K562 (cell line): Measurements from ENCODE around the gene OCA2. TPM values are rescaled to one million over a fixed set of nuclear protein-coding genes. Genes with fewer than 3 reads are reported as not detected.

Experiments
- ATAC-seq: fragments of 200-7000 bp; cut with Tn5 transposase; 3 replicates; pipeline ENCODE4 v1.9.1; 2020; ENCODE audit warnings: moderate library complexity
- BruUV-seq: library from RNA; stranded (reverse); fragments of 400-500 nt; replicated peaks from 2 replicates; lab custom pipeline; 2021; lab: Mats Ljungman, UMichigan
- CTCF ChIA-PET: fragments of 300-600 bp; formaldehyde crosslinking; extraction: SDS; loops from one replicate; lab custom pipeline; 2021; ENCODE audit warnings: low intra/inter-chr PET ratio; lab: Yijun Ruan, JAX
- POLR2A ChIA-PET: fragments of 300-600, 350-650 bp; sonication (Branson Sonifier 250); formaldehyde crosslinking; extraction: SDS; loops from one replicate; lab custom pipeline; 2021; ENCODE audit warnings: antibody characterized with exemption, inconsistent platforms; lab: Yijun Ruan, JAX
- DNase-seq, 4 experiments: peaks; one replicate each; pipeline versions ENCODE4 v3.0.0 to v3.0.0-alpha.2; 2011 to 2018; ENCODE audit warnings: low spot score in 3 of 4, mixed read lengths in 3 of 4; ENCODE audit errors: extremely low read depth in 1 of 4
- FAIRE-seq: peaks from 2 replicates; lab custom pipeline; 2011; peaks lifted over from hg19 to GRCh38; lab: Jason Lieb, UNC
- H2AFZ ChIP-seq: 2 replicates; pipeline ENCODE4 v1.6.0; 2011; ENCODE audit warnings: low read depth, low read length, control low read depth, inconsistent platforms
- H3K27ac ChIP-seq: fragments of 200-600 bp; 3 replicates; pipeline ENCODE4 v1.8.0; 2011; ENCODE audit warnings: low read depth, mild to moderate bottlenecking, control low read depth, inconsistent platforms, low read length, moderate library complexity, mixed read lengths; ENCODE audit errors: extremely low read depth
- H3K27me3 ChIP-seq, 2 experiments: fragments of 300-600 bp in 1 of 2; 2 replicates in 1 of 2; 3 replicates in 1 of 2; pipeline versions ENCODE4 v1.6.0 to v1.8.0; 2011; ENCODE audit warnings: inconsistent platforms in 2 of 2, low read length in 2 of 2, mild to moderate bottlenecking in 1 of 2, mixed read lengths in 1 of 2, moderate library complexity in 1 of 2; ENCODE audit not compliant: control insufficient read depth in 2 of 2, insufficient read depth in 2 of 2
- H3K36me3 ChIP-seq: fragments of 300-600 bp; 3 replicates; pipeline ENCODE4 v1.8.0; 2011; ENCODE audit warnings: mild to moderate bottlenecking, low read length, inconsistent platforms; ENCODE audit not compliant: control insufficient read depth, insufficient read depth
- H3K4me1 ChIP-seq, 2 experiments: fragments of 200-600 bp in 1 of 2; replicated peaks in 1 of 2; 2 replicates in 1 of 2; 3 replicates in 1 of 2; pipeline versions ENCODE4 v1.5.1 to v1.8.0; 2011; ENCODE audit warnings: inconsistent platforms in 2 of 2, low read length in 2 of 2, mild to moderate bottlenecking in 1 of 2, mixed read lengths in 1 of 2, moderate library complexity in 1 of 2; ENCODE audit not compliant: control insufficient read depth in 2 of 2, insufficient read depth in 2 of 2
- H3K4me2 ChIP-seq: 2 replicates; pipeline ENCODE4 v1.6.1; 2011; ENCODE audit warnings: low read length, control low read depth, inconsistent platforms, mixed read lengths; ENCODE audit not compliant: insufficient read depth
- H3K4me3 ChIP-seq: fragments of 200-600 bp; sonication (generic), shearing (Covaris generic); 2 replicates; pipeline ENCODE4 v1.5.1; 2016; ENCODE audit warnings: control low read depth, inconsistent platforms
- H3K79me2 ChIP-seq: fragments of 200-600 bp; 3 replicates; pipeline ENCODE4 v1.8.0; 2011; ENCODE audit warnings: low read length, inconsistent platforms; ENCODE audit not compliant: control insufficient read depth, insufficient read depth
- H3K9ac ChIP-seq, 2 experiments: 2 replicates each; pipeline versions ENCODE4 v1.6.0 to v1.6.1; 2011; ENCODE audit warnings: low read depth in 2 of 2, low read length in 2 of 2, control low read depth in 1 of 2, inconsistent platforms in 1 of 2, mild to moderate bottlenecking in 1 of 2, mixed read lengths in 1 of 2; ENCODE audit not compliant: insufficient read depth in 1 of 2
- H3K9me1 ChIP-seq: one replicate; pipeline ENCODE4 v1.6.0; 2011; ENCODE audit warnings: inconsistent platforms, mild to moderate bottlenecking, low read length, moderate library complexity; ENCODE audit not compliant: control insufficient read depth, insufficient read depth
- H3K9me3 ChIP-seq: replicated peaks from 2 replicates; pipeline ENCODE4 v1.5.1; 2011; ENCODE audit warnings: low read depth, low read length, inconsistent platforms; ENCODE audit not compliant: control insufficient read depth, insufficient read depth
- H4K20me1 ChIP-seq: replicated peaks from 2 replicates; pipeline ENCODE4 v1.6.1; 2011; ENCODE audit warnings: low read length, inconsistent platforms, mixed read lengths; ENCODE audit not compliant: control insufficient read depth, insufficient read depth
- C11orf30 ChIP-seq: fragments of 450-650 bp; IDR thresholded peaks from 2 replicates; pipeline ENCODE4 v1.6.1; 2016; ENCODE audit warnings: low read depth, mild to moderate bottlenecking
- CBX2 ChIP-seq: fragments of 200-600 bp; sonication (generic); IDR thresholded peaks from one replicate; pipeline ENCODE4 v1.6.1; 2012; ENCODE audit warnings: mild to moderate bottlenecking, low read length, inconsistent platforms; ENCODE audit not compliant: insufficient read depth, poor library complexity, severe bottlenecking
- CREB3L1 ChIP-seq: fragments of 450-650 bp; IDR thresholded peaks from 2 replicates; pipeline ENCODE4 v1.6.1; 2014; ENCODE audit warnings: low read depth, mild to moderate bottlenecking, moderate library complexity, borderline replicate concordance
- FOSL1 ChIP-seq: fragments of 200-800 bp; sonication (Bioruptor generic); conservative IDR thresholded peaks from 2 replicates; pipeline ENCODE4 v1.6.1; 2016; ENCODE audit warnings: missing genetic modification characterization, missing compliant biosample characterization
- PTRF ChIP-seq: fragments of 450-650 bp; IDR thresholded peaks from 2 replicates; pipeline ENCODE4 v1.6.1; 2016; ENCODE audit warnings: mild to moderate bottlenecking, missing genetic modification characterization, missing compliant biosample characterization
- SNAPC5 ChIP-seq: fragments of 250-450 bp; sonication (Bioruptor Pico); IDR thresholded peaks from 2 replicates; pipeline ENCODE4 v1.8.0; 2021; ENCODE audit warnings: moderate library complexity, mild to moderate bottlenecking, inconsistent platforms
- YY1 ChIP-seq, 3 experiments: IDR thresholded peaks; 2 replicates each; pipeline ENCODE4 v1.6.1; 2011; ENCODE audit warnings: low read length in 2 of 3, mild to moderate bottlenecking in 2 of 3, moderate library complexity in 2 of 3, borderline replicate concordance in 1 of 3, control low read depth in 1 of 3, low read depth in 1 of 3; ENCODE audit not compliant: insufficient read depth in 3 of 3, insufficient replicate concordance in 2 of 3, control insufficient read depth in 1 of 3, insufficient read length in 1 of 3; ENCODE audit errors: extremely low read depth in 1 of 3
- ZBTB11 ChIP-seq, 3 experiments: fragments of 200-800 bp in 1 of 3; fragments of 250-450 bp in 1 of 3; fragments of 450-650 bp in 1 of 3; sonication (Bioruptor Pico) in 1 of 3; sonication (Bioruptor generic) in 1 of 3; formaldehyde crosslinking in 1 of 3; IDR thresholded peaks; 2 replicates each; pipeline versions ENCODE4 v1.6.1 to v1.8.0; 2016 to 2022; ENCODE audit warnings: mild to moderate bottlenecking in 2 of 3, missing genetic modification characterization in 2 of 3, missing compliant biosample characterization in 1 of 3, moderate library complexity in 1 of 3
- ZC3H4 ChIP-seq: sonication (generic); formaldehyde crosslinking; IDR thresholded peaks from 2 replicates; pipeline ENCODE4 v1.9.0; 2021; ENCODE audit warnings: missing genetic modification reagents, borderline replicate concordance
- ZFP1 ChIP-seq: fragments of 450-650 bp; formaldehyde crosslinking; IDR thresholded peaks from 2 replicates; pipeline ENCODE4 v1.4.0; 2020; ENCODE audit warnings: mild to moderate bottlenecking, mixed read lengths
- ZNF3 ChIP-seq: fragments of 250-450 bp; sonication (Bioruptor Pico); IDR thresholded peaks from 2 replicates; pipeline ENCODE4 v1.5.0; 2021; ENCODE audit warnings: mild to moderate bottlenecking, moderate library complexity
- ZNF57 ChIP-seq: fragments of 450-650 bp; formaldehyde crosslinking; IDR thresholded peaks from 2 replicates; pipeline ENCODE4 v1.4.0; 2020; ENCODE audit warnings: mild to moderate bottlenecking, moderate library complexity
- WGBS: fragments of 100-300 bp; shearing (Covaris generic); methylation state at CpG from one replicate; pipeline ENCODE4 v1.1.6; 2016; ENCODE audit warnings: low coverage, mixed read lengths; ENCODE audit not compliant: insufficient coverage; ENCODE audit errors: missing lambda C conversion rate; 5-methylcytosine and 5-hydroxymethylcytosine counted together
- in situ Hi-C: fragments of 300-500 bp; cut with MboI; formaldehyde crosslinking; loops from 4 replicates; pipeline ENCODE4 v1.15.0; 2018; ENCODE audit warnings: inconsistent platforms, mixed read lengths
- intact Hi-C: fragments of 100-400 bp; cut with micrococcal nuclease; formaldehyde crosslinking; loops from 2 replicates; pipeline ENCODE4 v1.14.2; 2022
- polyA plus RNA-seq, 8 experiments: library from polyadenylated mRNA; depleted of rRNA in 4 of 8; stranded (reverse) in 5 of 8; unstranded in 3 of 8; fragments of >200 nt; fragmentation: Nextera tagmentation in 2 of 8; fragmentation: Illumina TruSeq in 1 of 8; extraction: Ambion mirVana in 2 of 8; extraction: Trizol in 1 of 8; gene quantifications; 2 replicates each; pipeline versions ENCODE4 v1.2.1 to v1.2.3, GENCODE V29; 2011 to 2014; ENCODE audit warnings: inconsistent platforms in 1 of 8, missing spikeins in 1 of 8
- total RNA-seq, 7 experiments: library from RNA; depleted of rRNA in 6 of 7; stranded (reverse); fragments of >200 nt in 6 of 7; fragmentation: Illumina TruSeq in 2 of 7; extraction: Trizol in 2 of 7; gene quantifications; 2 replicates each; pipeline versions ENCODE4 v1.2.1 to v1.2.3, GENCODE V29; 2011 to 2021; ENCODE audit warnings: low replicate concordance in 1 of 7

Gene OCA2
- total and polyA plus RNA-seq, 9 of the 15 experiments (the other 6 are each of a cell fraction or from before 2014, with no cell fraction given) = 0.07 to 0.59 (median 0.17) TPM; not detected in 1

GRCh38 chr15:28030801-28031200 is 68.3 kb downstream of the OCA2 start:
- Histone ChIP-seq H2AFZ (no peak overlapping the region), H3K4me2 (no peak overlapping the region), H3K27me3 (peaks cover 0 to 10% of the 10 kb centered on the region in 2 experiments; a peak in 1 of 5 replicates), H3K36me3 (no peaks in the 10 kb centered on the region), H3K9ac (no peak overlapping the region), H3K9me1 (no peaks in the 10 kb centered on the region), H3K9me3 (no peaks in the 10 kb centered on the region; the same call in 1 of the 2 replicates), H4K20me1 (no peaks in the 10 kb centered on the region), H3K4me1 (peaks cover 0 to 6% of the 10 kb centered on the region in 2 experiments; a peak in 2 of 5 replicates), H3K27ac (no peak overlapping the region), H3K4me3 (no peak overlapping the region), H3K79me2 (no peaks in the 10 kb centered on the region)
- POLR2A ChIA-PET = interaction anchor here (0.6 kb wide), 1 partner anchor 444 kb away, joined by 3 read pairs; no protein-coding TSS in a partner anchor
- intact Hi-C loops = no loop called here
- CTCF ChIA-PET = no interaction called here
- DNase-seq (no peak), ATAC-seq (no peak), FAIRE-seq (no peak)
- BruUV-seq = no TSS peak
- TF ChIP-seq ZC3H4 = no peak
- no peak for TF ChIP-seq ZBTB11 (CRISPR knock-in tag; IDR thresholded peaks at IDR 0.05)
- TF ChIP-seq FOSL1 (tag) = no peak
- TF ChIP-seq YY1 (IDR thresholded peaks at IDR 0.05; ENCODE audit: borderline replicate concordance in 1 of 3, control insufficient read depth in 1 of 3, extremely low read depth in 1 of 3, insufficient read depth in 3 of 3, insufficient read length in 1 of 3, insufficient replicate concordance in 2 of 3, low read depth in 1 of 3, low read length in 2 of 3) = no peak
- TF ChIP-seq ZNF3 = no peak
- no peak for TF ChIP-seq ZFP1 (CRISPR knock-in tag)
- no peak for TF ChIP-seq PTRF
- no peak for TF ChIP-seq CBX2
- no peak for TF ChIP-seq CREB3L1
- no peak for TF ChIP-seq SNAPC5
- no peak for TF ChIP-seq C11orf30
- TF ChIP-seq ZNF57 (CRISPR knock-in tag) = no peak
- in situ Hi-C loops = loop anchor here (25.0 kb wide), 1 partner anchor 1144 kb away; no protein-coding TSS in a partner anchor
- 0% methylated on average over 2 of the region's 2 CpGs for WGBS
